HG03139 (cell line): ENCODE data around the gene RAB4B.
A peak's percentile ranks its signal among the peaks of the same experiment; 100 is the strongest.
"Not testable (repeated sequence)": the region's sequence is repeated elsewhere in the genome, so short reads cannot be mapped to it uniquely, and the experiment has no call there.

Source experiments
- ATAC-seq: cut with Tn5 transposase; IDR thresholded peaks from one replicate; pipeline ENCODE4 v1.9.1; 2021; ENCODE audit not compliant: unreplicated experiment

The RAB4B gene

DNA sequence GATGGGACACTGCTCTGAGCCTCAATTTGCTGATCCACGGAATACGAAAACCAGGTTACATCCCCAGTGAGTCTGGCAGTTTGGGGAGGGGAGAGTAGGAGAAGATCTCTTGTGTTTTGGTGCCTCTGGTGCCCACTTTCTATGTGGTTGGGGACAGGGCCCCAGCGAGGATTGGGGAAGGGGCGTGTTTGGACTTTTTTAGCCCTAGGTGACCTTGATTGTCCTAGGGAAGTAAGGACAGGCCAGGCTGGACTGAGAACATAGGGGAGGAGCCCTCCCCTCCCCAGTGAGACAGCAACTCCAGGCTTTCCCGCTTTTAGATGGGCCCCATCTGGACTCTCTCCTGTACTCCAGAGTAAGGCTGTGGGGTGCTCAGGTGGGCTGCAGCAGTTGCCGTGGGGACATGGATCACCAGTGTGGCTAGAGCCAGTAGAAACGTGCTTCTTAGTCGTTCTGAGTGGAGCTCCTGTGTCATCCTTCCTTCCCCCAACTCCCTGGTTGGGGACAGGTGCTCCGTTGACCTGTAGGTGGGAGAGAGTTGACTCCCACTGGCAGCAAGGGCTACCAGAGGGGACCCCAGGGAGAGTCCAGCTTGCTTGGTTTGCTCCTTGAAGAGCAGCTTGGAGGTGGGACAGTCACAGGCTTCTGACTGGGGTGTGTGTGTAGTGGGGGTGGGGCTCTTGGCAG is 25.3 kb downstream of the RAB4B start:
- ATAC-seq = no peak

DNA sequence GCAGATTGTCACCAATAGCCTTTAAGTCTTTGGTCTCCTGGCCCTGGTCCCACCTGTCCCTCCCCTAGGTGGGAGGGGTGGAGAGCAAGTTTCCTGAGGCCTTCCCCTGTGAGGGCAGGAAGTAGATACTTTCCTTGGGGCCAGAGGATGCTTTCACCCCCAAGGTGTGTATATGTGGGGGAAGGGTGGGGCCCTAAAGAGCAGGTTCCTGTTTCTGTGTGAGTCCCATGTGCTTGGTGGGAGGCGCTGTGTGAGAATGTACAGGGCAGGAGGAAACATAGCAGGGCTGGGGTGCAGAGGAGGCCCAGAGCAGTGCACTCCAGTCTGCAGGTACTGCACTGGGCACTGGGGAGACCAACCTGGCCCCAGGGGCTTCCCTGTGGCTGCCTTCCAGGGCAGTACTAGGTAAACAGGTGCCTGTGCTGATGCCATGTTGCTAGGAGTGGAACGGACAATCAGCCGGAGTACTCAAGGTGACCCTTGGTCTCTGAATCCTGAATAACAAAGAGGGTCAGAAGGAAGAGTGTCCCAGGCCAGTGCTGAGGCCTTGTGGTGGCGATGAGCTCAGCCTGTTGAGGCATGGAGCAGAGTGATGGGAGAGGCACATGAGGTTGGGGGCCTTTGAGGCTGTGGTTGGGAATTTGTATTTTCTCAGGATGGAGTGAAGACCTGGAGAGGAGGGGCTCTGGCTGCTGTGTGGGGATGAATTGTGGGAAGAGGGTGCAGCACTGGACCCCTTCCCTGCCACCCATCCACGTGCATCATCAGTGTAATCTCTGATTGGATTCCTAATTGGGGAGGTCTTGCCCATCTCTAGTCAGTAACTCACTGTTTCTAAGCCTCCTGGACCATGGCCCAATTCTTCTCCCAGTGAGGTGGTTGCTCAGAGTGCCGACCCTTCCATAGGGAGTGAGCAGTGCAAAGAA is 26.1 kb downstream of the RAB4B start:
- no peak for ATAC-seq

DNA sequence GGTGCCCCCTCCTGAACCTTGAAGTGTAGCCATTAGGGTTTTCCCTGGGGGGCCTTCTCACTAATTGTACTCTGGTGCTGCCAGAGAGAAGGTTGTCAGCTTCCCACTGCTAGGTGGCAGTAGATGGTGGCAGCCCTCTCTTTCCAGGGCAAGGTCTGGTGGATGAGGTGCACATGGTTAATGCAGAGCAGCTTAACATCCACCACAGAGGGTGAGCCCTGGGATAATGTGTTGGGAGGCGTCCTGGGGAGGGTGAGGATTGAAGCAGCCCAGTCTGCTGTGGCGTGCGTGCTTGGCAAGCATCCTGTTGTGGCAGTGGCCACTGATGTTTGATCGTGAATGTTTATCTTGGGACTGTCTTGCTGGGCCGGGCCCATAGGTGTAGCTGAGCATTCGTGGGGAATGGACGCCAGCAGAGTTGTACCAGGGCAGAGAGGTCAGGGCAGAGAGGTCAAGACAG is 26.8 kb downstream of the RAB4B start:
- ATAC-seq = no peak

DNA sequence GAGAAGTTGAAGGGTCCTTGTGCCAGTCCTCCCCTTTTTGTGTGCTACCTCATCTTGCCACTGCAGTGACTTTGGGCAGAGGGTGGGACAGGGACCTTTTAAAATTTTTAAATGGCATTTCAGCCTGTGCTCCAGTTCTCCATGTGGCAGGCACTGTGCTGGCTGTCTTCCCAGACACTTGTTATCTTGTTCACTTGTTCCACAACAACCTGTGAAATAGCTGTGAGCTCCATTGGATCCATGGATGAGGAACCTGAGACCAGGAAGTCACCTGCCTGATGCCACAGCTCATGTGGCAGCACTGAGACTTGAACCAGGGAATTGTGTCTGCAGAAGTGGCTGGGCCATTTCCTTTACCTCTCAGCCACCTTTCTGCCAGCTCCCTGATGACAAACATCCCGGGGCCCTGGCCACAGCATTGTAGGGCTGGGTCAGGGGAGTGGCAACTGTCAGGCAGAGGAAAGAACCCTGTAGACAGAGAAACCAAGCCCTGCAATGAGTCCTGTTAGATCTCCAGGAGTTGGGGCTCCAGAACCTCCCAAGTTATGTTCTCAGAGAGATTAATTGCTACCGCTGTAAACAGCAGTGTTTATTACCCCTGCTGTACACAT is 27.3 kb downstream of the RAB4B start:
- ATAC-seq = no peak

DNA sequence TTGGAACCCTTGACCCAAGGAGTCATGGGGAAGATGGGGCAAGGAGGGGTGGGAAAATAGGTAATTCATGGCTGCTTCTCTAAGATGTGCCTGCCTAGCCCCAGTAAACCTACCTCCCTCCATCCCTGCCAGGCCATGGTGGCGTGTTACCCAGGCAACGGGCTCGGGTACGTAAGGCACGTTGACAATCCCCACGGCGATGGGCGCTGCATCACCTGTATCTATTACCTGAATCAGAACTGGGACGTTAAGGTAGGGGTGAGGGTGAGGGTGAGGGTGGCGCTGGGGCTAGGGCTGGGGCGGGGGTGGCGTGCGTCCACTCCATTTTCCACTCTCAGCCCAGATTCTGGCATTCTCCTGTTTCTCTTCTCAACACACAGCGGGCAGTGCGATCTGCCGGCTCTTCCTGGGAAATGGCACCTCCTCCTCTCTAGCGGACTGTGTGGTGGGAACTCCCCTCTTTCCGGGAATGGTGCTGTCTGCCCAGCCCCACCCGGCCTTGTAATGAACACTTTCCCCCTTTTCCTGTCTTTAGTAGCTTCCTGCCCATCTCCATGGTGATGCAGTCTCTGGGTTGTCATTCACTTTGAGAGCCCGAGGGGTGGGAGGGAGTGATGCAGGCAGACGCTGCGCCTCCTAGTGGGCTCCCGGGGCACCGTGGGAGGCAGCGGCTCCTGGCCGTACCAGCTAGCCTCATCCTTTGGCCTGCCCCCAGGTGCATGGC is 28.5 kb downstream of the RAB4B start:
- peak; percentile 36 for ATAC-seq

DNA sequence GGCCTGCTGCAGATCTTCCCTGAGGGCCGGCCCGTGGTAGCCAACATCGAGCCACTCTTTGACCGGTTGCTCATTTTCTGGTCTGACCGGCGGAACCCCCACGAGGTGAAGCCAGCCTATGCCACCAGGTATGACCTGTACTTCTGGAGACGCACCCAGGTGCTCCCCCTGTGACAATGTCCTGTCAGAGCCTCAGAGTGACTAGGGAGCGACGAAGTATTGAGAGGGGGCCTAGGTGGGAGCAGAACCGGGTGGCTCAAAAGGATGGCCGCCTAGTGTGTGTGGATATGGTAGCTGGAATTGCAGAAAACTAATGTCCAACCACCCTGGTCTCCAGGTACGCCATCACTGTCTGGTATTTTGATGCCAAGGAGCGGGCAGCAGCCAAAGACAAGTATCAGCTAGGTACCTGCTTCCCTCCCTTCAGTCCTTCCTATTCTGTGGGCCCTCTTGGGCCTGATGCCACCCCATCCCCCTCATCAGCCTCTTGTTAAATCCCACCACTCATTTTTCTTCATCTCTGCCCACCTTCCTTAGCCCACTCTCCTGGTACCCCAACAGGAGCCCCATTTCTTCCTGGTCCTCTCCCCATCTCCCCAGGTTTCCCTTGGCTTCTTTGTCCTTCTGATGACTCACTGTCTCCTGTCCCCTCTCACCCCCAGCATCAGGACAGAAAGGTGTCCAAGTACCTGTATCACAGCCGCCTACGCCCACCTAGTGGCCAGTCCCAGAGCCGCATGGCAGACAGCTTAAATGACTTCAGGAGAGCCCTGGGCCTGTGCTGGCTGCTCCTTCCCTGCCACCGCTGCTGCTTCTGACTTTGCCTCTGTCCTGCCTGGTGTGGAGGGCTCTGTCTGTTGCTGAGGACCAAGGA is 29.3 kb downstream of the RAB4B start:
- no peak for ATAC-seq

DNA sequence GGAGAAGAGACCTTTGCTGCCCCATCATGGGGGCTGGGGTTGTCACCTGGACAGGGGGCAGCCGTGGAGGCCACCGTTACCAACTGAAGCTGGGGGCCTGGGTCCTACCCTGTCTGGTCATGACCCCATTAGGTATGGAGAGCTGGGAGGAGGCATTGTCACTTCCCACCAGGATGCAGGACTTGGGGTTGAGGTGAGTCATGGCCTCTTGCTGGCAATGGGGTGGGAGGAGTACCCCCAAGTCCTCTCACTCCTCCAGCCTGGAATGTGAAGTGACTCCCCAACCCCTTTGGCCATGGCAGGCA is 29.9 kb downstream of the RAB4B start:
- no peak for ATAC-seq

DNA sequence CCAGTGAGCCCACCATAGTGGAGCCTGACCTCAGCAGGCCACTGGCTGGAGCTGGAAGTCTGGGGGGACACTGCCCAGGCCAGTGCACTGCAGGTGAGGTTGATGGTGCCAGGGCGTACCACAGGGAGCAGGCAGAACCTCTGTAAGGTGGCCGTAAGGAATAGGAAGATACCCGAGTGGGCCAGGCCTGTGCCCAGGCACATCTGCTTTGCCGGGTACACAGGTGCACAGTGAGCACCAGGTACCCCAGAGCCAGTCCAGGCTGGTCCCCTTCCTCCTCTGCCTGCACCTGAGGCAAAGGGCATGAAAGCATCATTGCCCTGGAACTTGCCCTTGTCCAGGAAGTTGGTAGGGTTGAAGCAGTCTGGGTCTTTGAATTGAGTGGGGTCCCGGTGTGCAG is 30.4 kb downstream of the RAB4B start:
- no peak for ATAC-seq

DNA sequence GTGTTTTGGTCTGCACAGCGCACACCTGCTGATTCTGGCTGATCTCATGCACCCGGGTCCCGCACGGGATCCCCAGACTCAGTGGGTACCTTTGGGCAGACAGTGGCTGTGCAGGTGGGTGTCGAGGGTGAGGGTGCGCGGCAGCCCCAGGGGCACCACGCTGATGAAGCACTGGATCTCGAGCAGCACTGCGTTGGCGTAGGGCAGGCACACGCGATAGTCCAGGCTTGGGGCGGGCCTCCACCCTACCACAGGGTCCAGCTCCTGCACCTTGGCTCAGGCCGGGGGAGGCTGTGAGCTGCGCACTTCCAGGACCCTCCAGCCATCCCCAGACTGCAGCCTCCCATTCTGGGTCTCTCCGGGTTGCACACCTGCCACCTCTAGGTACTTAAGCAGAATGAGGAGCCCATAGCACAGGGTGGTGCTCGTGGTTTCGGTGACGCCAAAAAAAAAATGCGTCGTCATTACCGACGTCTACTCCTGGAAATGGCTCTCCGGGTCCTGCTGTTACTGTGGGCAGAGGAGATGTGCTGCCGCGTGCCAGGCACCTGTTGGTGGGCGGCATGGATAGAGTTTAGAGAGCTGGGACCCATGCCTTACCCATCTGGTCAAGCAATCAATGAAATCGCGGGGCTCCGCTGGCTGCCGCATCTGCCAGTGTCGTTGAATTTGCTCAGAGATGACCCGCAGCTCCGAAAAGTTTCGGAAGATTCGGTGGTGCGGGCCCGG is 31.5 kb downstream of the RAB4B start:
- ATAC-seq = no peak

DNA sequence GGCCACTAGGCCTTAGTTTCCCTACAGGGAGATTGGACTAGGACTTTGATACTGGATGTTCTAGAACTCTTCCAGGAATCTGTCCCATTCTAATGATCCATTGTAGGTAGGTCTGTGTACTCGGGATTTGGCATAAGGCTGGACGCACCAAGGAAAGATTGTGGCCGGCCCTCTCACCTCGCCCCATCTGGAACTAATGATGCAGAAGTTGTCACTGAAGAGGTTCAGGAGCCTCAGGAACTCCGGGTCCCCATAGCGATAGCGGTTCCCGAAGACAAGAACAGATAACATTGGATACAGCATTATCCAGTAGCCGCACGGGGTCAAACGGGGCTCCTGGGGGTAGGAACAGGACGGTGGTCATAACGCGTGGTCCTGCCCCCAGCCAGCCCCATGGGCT is 32.1 kb downstream of the RAB4B start:
- no peak for ATAC-seq

DNA sequence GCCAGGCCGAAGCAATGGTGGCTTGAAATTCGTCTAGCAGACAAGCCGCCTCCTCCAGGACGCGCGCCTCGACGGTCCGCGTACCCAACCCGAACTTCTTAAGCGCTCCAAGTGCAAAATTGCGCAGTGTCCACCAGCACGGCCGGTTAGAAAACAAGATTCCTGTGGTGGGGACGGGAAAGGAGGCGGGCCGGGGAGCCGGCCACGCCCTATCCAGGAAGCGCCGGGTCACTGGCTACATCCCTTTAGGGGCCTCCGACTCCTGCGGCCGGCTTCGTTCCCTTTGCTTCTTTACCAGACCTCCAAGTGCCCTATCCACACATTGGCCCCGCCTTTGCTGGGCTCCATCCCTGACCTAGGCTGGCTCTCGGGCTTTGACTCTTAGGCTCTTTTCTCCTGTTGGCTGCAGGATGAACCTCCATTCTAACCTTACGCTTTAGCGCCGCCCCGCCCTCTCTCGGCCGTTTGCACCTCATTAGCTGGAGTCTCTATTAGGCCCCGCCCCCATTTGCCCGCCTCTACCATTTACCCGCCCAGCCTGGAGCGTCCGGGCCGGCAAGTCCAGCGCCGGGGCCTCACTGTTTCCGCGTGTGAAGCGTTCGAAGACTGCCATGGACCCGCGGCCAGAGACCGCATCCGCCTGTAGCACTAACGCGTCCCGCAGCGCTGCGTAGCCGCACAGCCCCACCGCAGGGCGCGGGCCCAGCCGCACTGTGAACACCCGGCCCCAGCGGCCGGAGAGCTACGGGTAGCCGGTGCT is 32.8 kb downstream of the RAB4B start:
- ATAC-seq = peak; percentile 52

DNA sequence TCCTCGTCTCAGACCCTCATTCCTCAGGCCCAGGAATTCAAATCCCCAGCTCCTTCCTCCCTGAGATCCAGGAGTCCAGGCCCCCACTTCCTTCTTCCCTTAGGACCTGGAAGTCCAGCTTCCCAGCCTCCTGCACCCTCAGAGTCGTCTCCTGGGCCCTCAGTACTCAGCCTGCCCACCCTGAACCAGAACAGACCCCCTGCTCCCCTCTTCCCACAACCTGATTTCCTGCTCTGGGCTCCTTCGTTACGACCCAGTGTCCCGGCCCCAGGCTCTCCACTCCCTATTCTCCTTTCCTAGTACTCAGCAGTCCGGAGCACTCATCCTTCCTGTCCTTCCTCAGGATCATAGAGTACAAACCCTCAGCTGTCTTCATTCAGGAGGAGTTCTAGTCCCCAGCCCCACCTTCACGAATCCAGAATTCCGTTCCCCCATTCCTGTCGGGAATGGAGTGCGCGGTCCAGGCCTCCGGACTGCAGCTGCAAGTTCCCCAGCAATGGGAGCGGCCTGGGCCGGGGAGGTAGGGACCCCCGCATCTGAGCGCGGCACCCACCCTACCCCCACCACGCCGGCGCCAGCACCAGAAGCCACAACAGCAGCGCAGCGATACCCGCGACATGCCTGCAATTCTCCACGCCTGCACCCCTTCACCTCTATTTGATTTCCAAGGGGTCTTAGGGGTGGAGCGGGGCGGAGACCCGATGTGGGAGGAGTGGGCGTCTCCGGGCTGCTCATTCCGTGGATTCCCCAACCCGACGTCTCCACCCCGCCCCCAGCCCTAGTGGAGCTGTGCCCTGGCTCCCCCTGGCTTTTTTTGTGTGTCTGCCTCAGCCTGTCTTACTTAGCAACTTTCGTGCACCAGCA is 33.7 kb downstream of the RAB4B start:
- ATAC-seq = no peak

DNA sequence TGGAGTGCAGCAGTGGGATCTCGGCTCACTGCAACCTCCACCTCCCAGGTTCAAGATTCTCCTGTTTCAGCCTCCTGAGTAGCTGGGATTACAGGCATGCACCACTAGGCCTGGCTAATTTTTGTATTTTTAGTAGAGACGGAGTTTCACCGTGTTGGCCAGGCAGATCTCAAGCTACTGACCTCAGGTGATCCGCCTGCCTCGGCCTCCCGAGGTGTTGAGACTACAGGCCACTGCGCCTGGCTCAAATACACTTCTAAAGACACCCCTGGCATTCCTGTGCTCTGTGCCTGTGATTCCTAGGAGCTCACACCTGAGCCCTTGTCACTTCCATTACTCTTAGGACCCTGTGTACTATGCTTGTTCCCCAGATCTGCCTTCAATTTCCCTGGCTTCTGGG is 34.5 kb downstream of the RAB4B start:
- not testable (repeated sequence) for ATAC-seq

DNA sequence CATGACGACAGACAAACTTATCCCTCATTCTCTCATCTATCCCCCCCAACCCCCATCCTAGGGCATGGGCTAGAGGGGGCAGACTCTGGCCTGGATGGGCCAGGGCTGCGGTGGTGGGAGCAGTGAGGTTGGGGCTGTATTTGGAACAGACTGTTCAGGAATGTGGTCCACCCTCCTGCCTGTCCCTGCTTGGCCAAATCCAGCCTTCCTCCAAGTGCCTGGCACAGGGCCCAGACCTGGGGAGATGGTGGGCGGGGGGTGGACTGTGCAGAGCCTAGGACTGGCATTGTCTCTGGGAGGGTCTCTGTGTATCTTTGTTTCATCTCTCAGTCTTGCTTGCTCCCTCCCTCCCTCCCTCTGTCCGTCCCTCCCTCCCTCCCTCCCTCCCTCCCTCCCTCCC is 35.1 kb downstream of the RAB4B start:
- no peak for ATAC-seq

DNA sequence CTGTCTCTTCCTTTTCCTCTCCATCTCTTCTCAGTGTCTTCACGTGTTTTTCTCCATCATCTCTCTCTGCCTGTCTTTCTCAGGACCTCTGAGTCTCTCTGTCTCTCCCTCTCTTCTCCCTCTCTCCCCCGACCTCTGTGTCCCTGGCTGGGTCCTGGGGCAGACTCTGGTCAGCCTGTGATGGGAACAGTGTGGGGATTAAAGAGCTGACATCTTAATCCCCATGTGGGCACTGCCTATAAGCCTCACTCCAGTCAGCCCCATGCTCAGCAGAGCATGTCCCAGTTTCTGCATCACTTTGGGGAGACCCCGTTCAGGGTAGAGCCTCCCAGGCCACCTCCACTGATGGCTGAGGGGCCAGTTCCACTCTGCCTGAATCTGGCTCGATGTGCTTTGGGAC is 37.2 kb downstream of the RAB4B start:
- ATAC-seq = no peak

DNA sequence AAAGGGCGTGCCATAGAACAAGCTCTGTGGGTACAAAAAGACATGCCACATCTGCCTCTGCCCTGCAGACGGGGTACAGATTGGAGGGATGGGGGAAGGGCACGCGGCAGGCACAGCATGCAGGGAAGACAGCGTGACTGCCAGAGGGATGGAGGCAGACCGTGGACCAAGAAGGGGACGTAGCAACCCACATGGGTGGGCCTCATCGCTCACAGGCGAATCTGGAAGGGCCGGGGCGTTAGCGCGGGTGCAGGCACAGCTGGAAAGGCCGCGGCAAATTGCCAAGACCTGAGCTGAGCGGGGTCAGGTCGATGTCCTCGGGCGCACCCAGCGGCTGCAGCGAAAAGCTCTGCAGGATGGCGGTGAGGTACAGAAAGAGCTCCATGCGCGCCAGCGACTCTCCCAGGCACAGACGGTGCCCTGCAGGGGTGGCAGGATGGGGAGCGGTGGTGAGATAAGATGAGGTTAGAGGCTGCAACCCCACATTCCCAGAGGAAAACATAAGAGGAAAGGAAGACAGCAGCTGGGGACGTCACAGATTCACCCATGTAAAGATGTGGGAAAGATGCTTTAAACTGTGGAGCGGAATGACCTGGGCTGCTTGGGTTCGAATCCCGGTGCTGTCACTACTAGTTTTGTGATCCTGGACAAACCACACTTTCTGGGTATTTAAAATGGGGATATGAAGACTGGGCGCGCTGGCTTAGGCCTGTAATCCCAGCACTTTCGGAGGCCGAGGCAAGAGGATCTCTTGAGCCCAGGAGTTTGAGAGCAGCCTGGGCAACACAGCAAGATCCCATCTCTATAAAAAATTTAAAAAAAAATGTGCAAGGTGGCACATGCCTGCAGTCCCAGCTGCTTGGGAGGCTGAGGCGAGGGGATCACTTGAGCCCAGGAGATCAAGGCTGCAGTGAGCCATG is 40.7 kb downstream of the RAB4B start:
- peak; percentile 54 for ATAC-seq
